ENCODE results near the gene FOXO6.

FOXO6 gene

GRCh38 chr1:41360786-41361494 is at the start of gene FOXO6:
Gene FOXO6, plus strand, starts transcription at chr1:41361434.
- peak; percentile 4 for TF ChIP-seq CTCF (IDR thresholded peaks at IDR 0.05; ENCODE audit: low read depth, low read length)
- DNase-seq (ENCODE audit: extremely low read depth, low read depth): peak; percentile 84

GRCh38 chr1:41312991-41313645 is 48.1 kb upstream of the FOXO6 start:
- TF ChIP-seq CTCF (IDR thresholded peaks at IDR 0.05; ENCODE audit: low read depth, low read length): no peak

GRCh38 chr1:41313661-41314131 is 47.5 kb upstream of the FOXO6 start:
- peak; percentile 43 for TF ChIP-seq CTCF (IDR thresholded peaks at IDR 0.05; ENCODE audit: low read depth, low read length)
- DNase-seq (ENCODE audit: extremely low read depth, low read depth): no peak

More at GRCh38 chr1:41312991-41313645, 48.1 kb upstream of the FOXO6 start:
- no peak for DNase-seq (ENCODE audit: extremely low read depth, low read depth)

GRCh38 chr1:41314376-41315145 is 46.7 kb upstream of the FOXO6 start:
- no peak for TF ChIP-seq CTCF (IDR thresholded peaks at IDR 0.05; ENCODE audit: low read depth, low read length)
- no peak for DNase-seq (ENCODE audit: extremely low read depth, low read depth)

GRCh38 chr1:41315146-41315822 is 46.0 kb upstream of the FOXO6 start:
- TF ChIP-seq CTCF (IDR thresholded peaks at IDR 0.05; ENCODE audit: low read depth, low read length): no peak
- DNase-seq (ENCODE audit: extremely low read depth, low read depth): no peak

GRCh38 chr1:41315871-41316270 is 45.4 kb upstream of the FOXO6 start:
- no peak for TF ChIP-seq CTCF (IDR thresholded peaks at IDR 0.05; ENCODE audit: low read depth, low read length)
- no peak for DNase-seq (ENCODE audit: extremely low read depth, low read depth)
